DOHH2 (cell line): ENCODE measurements around the gene DIS3L2.

Experiments
- CTCF ChIP-seq: fragments of 200-600 bp; sonication (generic); IDR thresholded peaks from one replicate; pipeline ENCODE4 v1.5.1; 2014; ENCODE audit warnings: antibody characterized with exemption, mild to moderate bottlenecking, low read depth, low read length; ENCODE audit not compliant: poor library complexity, severe bottlenecking
- EZH2phosphoT487 ChIP-seq: fragments of 200-600 bp; sonication (generic); IDR thresholded peaks from 2 replicates; pipeline ENCODE4 v1.6.1; 2017; ENCODE audit warnings: borderline replicate concordance, mild to moderate bottlenecking, antibody characterized with exemption, low read length, moderate library complexity, mixed read lengths

- TF ChIP-seq CTCF (no peak), EZH2phosphoT487 (no peak)
Observed at GRCh38 chr2:232170396-232170795, 208.9 kb downstream of the DIS3L2 start.
